Kidney epithelial cell (primary cell): Measurements from ENCODE around the gene GPR158. TPM values are rescaled to one million over a fixed set of nuclear protein-coding genes. Genes with fewer than 3 reads are reported as not detected.

Experiments
- DNase-seq: peaks from one replicate; pipeline ENCODE4 v3.0.0-alpha.2; 2010; ENCODE audit warnings: low read depth
- H3K27me3 ChIP-seq: 2 replicates; pipeline ENCODE4 v1.6.0; 2011; ENCODE audit warnings: low read length; ENCODE audit not compliant: control insufficient read depth, insufficient read depth
- H3K36me3 ChIP-seq: 2 replicates; pipeline ENCODE4 v1.5.1; 2011; ENCODE audit warnings: low read length; ENCODE audit not compliant: control insufficient read depth, insufficient read depth
- H3K4me3 ChIP-seq: 2 replicates; pipeline ENCODE4 v1.5.1; 2011; ENCODE audit warnings: low read depth, mild to moderate bottlenecking, control low read depth, low read length
- CTCF ChIP-seq: IDR thresholded peaks from 2 replicates; pipeline ENCODE4 v1.5.1; 2011; ENCODE audit warnings: mild to moderate bottlenecking, moderate library complexity, low read length, control low read depth, inconsistent platforms; ENCODE audit not compliant: insufficient read depth, poor library complexity, severe bottlenecking
- total RNA-seq: library from RNA; depleted of rRNA; stranded (reverse); fragments of >200 nt; gene quantifications from 2 replicates; pipeline ENCODE4 v1.2.3, GENCODE V29; 2015

The GPR158 gene
- total RNA-seq, 1 donor from 2014 or later, result not detected

GRCh38 chr10:25231751-25232150 is 57.0 kb downstream of the GPR158 start:
- H3K4me3 ChIP-seq, result no peak overlapping the region
- DNase-seq, result no peak
- H3K27me3 ChIP-seq, result no peaks in the 10 kb centered on the region
- TF ChIP-seq CTCF, result no peak
- H3K36me3 ChIP-seq, result no peaks in the 10 kb centered on the region

GRCh38 chr10:25232204-25232603 is 57.4 kb downstream of the GPR158 start:
- no peak for DNase-seq
- no peaks in the 10 kb centered on the region for H3K27me3 ChIP-seq
- TF ChIP-seq CTCF, result no peak
- H3K36me3 ChIP-seq, result no peaks in the 10 kb centered on the region
- H3K4me3 ChIP-seq, result no peak overlapping the region

GRCh38 chr10:25245165-25245564 is 70.4 kb downstream of the GPR158 start:
- no peak overlapping the region for H3K4me3 ChIP-seq
- H3K36me3 ChIP-seq, result no peaks in the 10 kb centered on the region
- no peak for DNase-seq
- TF ChIP-seq CTCF, result no peak
- H3K27me3 ChIP-seq, result no peaks in the 10 kb centered on the region

GRCh38 chr10:25257646-25258045 is 82.8 kb downstream of the GPR158 start:
- TF ChIP-seq CTCF, result no peak
- no peak overlapping the region for H3K4me3 ChIP-seq
- DNase-seq, result no peak
- no peaks in the 10 kb centered on the region for H3K27me3 ChIP-seq
- no peaks in the 10 kb centered on the region for H3K36me3 ChIP-seq

GRCh38 chr10:25261110-25261509 is 86.3 kb downstream of the GPR158 start:
- Histone ChIP-seq H3K27me3 (no peaks in the 10 kb centered on the region), H3K36me3 (no peaks in the 10 kb centered on the region), H3K4me3 (no peak overlapping the region)
- DNase-seq, result no peak
- no peak for TF ChIP-seq CTCF

GRCh38 chr10:25261558-25261957 is 86.8 kb downstream of the GPR158 start:
- TF ChIP-seq CTCF, result no peak
- no peak for DNase-seq
- Histone ChIP-seq H3K27me3 (no peaks in the 10 kb centered on the region), H3K4me3 (no peak overlapping the region), H3K36me3 (no peaks in the 10 kb centered on the region)
